GM19372 (cell line): ENCODE data around the gene SYT3.

Experiments
- ATAC-seq: cut with Tn5 transposase; IDR thresholded peaks from one replicate; pipeline ENCODE4 v1.9.1; 2021; ENCODE audit warnings: mild to moderate bottlenecking, low read depth, moderate library complexity; ENCODE audit not compliant: unreplicated experiment

Gene SYT3

GRCh38 chr19:50639121-50640112 is at the start of gene SYT3:
Gene SYT3, minus strand, starts transcription at chr19:50639881. Its CDS starts 2,470 bp downstream, at chr19:50637411.
- no peak for ATAC-seq

GRCh38 chr19:50688766-50689165 is 49.1 kb upstream of the SYT3 start:
- no peak for ATAC-seq

DNA sequence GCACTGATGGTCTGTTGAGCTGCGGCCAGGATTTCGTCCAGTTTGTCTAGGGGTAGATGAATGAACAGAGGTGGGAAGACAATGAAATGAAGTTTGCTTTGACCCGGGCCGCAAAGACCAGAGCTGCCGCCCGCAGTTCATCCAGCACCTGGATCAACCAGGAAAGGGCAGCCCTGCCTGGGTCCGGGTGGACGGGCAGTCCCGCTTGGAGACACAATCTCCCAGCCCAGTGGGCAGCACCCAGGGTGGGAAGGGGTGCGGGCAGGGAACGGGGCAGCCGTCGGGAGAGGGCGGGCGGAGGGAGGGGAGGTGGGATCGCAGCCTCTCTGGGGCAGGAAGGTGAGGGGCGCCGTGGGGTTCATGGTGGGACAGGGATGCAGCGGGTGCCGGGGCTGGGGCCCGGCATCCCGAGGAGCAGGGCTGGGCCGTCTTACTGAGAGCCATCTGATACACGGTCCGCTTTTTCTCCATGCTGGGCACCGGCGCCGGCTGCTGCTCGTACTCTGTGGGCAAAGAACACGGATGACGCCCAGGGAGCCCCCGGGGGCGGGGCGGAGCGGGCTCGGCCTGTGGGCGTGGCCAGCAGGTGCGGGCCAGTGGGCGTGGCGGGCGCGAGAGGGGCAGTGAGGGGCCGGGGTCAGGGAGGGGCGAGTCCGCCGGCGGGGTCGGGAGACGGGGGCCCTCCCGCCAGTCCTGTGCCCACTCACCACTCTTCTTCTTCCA is 46.8 kb upstream of the SYT3 start:
- ATAC-seq: no peak

DNA sequence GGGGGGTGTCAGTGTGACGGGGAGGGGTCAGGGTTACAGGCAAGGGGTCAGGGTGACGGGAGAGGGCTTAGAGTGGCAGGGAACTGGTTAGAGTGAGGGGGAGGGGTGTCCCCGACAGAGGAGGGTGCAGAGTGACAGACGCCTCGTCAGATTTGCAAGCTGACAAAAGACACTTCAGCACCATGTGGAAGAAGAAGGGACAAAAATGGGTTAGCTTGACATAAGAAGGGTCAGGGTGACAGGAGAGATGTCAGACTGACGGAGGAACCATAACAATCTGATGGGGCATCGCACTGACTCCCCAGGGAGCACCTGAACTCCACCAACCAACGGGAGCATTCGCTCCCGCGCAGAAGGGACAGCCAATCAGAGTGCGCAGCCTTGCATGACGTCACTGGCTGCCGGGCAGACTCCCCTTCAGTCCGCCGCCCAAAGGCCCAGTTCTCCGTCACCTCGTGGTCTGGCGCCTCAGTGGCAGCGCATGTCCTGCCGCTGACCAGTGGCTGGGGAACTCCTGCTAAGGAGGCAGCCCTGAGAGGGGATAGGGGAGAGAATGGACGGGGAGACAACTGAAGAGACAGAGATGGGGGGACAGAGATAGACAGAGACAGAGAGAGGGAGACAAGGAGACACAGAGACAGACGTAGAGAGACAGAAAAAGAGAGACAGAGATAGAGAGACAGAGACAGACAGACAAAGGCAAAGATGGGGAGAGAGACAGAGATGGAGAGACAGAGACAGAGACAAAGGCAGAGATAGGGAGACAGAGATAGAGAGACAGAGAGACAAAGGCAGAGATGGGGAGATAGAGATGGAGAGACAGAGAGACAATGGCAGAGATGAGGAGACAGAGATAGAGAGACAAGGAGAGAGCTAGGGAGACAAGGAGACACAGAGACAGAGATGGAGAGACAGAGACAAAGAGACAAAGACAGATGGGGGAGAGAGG is 39.8 kb upstream of the SYT3 start:
- ATAC-seq: peak; percentile 72

GRCh38 chr19:50678323-50678722 is 38.6 kb upstream of the SYT3 start:
- no peak for ATAC-seq

DNA sequence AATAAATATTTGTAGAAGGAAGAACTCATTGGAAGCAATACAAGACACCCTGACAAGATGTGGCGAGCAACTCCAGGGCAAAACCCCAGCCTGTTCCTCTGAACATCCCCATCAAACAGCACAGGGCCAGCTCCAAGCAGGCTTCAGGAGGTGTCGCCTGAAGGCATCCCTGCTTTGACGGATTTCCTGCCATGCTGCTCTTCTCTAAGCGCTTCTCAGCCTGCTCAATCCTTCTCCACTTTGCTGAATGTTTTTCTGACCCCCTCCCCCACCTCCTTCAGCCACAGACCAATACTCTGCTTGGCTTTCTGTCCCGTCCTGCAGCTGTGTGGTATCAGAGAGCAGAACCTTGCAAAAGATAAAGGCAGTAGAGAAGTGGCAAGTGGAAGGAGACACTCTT is 38.0 kb upstream of the SYT3 start:
- no peak for ATAC-seq

DNA sequence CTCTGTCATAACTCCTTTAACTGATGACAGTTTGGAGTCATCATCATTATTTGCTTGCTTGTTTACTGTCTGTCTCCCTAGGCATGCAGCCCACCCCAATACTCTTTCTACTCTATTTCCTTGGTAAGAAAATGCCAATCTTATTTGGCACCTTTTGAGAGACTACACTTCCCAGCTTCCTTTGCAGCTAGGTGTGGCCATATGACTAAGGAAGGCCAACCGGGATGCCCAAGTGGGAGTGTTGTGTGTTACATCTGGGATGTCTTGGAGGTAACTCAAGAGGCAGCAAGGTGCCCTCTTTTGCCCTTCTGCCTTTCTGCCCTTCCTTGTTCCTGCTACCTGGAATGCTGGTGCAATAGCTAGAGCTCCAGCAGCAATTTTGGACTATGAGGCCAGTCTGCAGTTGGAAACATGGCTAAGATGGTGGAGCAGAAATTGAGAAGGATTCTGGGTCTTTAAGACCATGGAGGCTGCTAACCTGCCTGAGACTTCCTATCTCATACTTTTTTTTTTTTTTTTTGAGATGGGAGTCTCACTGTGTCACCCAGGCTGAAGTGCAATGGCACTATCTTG is 37.0 kb upstream of the SYT3 start:
- no peak for ATAC-seq

DNA sequence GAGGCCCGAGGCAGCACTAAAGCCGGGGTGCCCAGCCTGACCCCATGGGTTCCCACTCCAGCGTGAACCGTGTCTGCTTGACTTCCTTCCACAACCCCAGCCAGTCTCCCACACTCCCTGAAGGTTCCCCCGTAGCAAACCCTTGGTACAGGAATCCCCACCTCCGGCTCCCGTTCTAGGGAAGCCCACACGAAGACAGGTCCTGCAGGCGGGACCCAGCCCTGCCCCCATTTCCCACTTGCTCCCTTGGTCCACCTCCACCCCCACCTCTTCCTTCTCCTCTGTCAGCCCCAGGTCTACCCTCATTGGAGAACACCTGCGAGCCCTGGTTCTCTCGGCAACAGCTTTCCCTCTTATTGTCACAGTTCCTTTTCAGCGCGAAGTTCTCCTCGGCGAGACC is 33.4 kb upstream of the SYT3 start:
- no peak for ATAC-seq

DNA sequence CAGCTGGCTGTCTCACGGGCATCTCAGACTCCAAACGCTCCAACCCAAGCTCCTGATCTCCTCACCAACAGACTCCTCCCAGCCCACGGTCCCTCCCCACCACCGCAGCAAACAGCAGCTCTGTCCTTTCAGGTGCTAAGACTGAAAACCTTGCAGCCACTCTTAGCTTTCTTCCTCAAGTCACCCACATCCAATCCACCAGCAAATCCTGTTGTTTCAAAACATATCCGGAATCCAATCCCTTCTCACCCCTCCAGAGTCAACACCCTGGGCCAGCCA is 30.4 kb upstream of the SYT3 start:
- no peak for ATAC-seq

- no peak for ATAC-seq
Observed at GRCh38 chr19:50669302-50670101, 29.8 kb upstream of the SYT3 start.

DNA sequence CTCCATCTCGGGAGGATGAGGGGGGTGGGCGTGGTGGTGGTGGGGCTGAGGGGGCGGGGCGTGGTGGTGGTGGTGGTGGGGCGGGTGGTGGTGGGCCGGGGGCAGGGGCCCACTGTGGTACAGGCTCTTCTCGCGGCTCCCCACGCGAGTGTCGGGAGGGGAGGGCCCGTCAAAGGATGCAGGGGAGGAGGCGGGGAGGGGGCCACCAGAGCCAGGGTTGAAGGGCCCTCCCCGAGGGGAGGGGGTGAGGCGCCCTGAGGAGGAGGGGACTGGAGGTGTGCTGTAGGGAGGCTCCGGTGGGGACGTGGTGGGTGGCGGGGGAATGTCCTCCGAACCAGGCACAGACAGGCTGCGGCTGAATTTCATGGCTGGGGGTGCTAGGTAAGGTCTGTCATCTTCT is 29.2 kb upstream of the SYT3 start:
- no peak for ATAC-seq

DNA sequence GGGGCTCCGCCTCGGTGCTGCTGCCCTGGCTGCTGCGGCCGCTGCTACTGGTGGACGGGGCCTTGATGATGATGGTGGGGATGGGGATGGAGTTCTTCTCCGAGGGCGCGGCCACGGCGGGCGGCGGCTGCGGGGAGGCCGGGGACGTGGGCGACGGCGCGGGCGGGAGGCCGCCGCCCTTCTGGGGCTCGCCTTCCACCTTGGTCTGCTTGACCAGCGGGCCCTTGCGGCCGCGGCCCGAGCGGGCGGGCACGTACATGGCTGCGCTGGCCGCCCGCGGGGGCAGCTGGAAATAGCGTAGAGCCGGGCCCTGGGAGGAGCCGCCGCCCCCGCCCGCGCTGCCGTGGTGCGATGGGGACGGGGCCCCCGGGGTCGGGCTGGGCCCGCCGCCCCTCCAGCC is 28.7 kb upstream of the SYT3 start:
- ATAC-seq: no peak

- no peak for ATAC-seq
Observed at GRCh38 chr19:50667759-50668231, 28.1 kb upstream of the SYT3 start.

- no peak for ATAC-seq
Observed at GRCh38 chr19:50667177-50667758, 27.6 kb upstream of the SYT3 start.

DNA sequence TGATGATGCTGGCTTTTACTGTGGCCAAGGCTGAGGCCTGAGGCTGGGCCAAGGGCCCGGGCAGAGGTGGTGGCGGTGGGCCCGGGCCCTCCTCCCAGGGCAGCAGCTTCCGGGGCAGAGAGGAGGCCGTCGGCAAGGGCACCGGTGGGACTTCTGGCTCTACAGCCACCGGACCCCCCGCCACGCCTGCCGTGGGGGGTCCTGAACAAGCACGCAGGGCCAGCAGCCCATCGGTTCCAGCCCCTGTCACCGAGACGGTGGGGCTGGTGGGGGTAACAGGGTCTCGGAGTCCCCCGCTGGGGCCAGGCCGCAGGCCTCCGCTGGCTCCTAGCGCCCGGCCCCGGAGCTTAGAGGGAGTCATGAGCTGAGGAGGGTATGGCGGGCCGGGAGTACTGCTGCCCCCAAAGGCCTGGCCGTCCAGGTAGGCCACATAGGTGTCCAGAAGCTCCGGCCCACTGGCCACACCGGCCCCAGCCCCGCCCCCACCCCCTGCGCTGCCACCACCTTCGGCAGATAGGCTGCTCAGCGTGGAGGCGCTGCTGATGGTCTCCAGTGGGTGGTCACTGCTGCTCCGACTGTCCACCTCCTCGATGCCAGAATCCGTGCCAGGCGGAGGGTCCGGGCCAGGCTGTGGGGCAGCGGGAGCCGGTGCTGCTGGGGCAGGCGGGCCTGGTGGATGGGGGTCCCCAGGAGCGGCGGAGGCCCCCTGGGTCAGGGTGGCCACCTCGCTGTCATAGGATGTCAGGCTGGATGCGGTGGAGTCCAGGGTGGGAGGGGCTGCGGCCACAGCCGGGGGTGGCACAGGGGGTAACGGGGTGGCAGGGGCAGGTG is 26.9 kb upstream of the SYT3 start:
- ATAC-seq: no peak

DNA sequence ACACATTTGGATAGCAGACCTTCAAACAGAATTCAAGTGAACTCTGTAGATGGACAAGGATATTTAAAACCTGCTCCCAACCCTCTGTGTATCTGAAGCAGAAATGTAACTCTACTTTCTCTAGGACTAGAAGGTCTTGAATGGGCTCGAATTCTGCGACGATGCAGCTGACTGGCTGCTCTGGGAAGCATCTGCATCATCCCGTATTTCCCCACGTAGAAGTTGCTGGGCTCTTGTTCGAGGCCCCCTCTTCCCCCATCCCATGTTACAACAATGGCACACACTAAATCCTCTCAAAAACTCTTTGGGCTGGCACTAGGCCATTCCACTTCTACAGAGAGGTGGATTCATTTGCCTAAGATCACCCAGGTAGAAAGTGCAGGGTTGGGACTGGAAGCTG is 24.5 kb upstream of the SYT3 start:
- no peak for ATAC-seq

GRCh38 chr19:50663482-50663790 is 23.8 kb upstream of the SYT3 start:
- ATAC-seq: no peak

- ATAC-seq: no peak
Observed at GRCh38 chr19:50662651-50663481, 23.2 kb upstream of the SYT3 start.
